ENCODE data around the gene SLC13A3.

The SLC13A3 gene

DNA sequence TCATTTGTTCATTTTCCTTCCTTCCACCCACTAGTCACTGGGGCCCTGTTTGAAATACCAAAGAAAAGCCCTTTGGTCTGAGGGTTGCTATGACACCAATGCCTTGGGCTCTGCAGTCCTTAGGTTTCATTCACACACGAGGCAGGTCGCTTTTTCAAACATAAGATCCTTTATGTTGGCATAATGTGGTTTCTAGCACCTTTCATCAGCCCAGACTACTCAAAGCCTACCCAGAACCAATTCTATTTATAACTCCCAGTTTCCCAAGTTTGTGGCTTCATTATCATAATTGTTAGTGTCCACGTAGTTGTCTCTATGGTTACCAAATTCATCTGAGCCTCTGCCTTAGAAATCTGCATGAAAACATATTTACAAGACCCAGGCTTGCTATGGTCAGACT lies 44.6 kb upstream of the SLC13A3 start:
- H3K4me3 ChIP-seq (replicated peaks; ENCODE audit: low read depth, low read length): no peak overlapping the region
- peak; percentile 43 for DNase-seq (ENCODE audit: low read depth)
- TF ChIP-seq, protein P1, sequence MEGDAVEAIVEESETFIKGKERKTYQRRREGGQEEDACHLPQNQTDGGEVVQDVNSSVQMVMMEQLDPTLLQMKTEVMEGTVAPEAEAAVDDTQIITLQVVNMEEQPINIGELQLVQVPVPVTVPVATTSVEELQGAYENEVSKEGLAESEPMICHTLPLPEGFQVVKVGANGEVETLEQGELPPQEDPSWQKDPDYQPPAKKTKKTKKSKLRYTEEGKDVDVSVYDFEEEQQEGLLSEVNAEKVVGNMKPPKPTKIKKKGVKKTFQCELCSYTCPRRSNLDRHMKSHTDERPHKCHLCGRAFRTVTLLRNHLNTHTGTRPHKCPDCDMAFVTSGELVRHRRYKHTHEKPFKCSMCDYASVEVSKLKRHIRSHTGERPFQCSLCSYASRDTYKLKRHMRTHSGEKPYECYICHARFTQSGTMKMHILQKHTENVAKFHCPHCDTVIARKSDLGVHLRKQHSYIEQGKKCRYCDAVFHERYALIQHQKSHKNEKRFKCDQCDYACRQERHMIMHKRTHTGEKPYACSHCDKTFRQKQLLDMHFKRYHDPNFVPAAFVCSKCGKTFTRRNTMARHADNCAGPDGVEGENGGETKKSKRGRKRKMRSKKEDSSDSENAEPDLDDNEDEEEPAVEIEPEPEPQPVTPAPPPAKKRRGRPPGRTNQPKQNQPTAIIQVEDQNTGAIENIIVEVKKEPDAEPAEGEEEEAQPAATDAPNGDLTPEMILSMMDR (IDR thresholded peaks at IDR 0.05; ENCODE audit: low read length, missing control alignments): no peak

DNA sequence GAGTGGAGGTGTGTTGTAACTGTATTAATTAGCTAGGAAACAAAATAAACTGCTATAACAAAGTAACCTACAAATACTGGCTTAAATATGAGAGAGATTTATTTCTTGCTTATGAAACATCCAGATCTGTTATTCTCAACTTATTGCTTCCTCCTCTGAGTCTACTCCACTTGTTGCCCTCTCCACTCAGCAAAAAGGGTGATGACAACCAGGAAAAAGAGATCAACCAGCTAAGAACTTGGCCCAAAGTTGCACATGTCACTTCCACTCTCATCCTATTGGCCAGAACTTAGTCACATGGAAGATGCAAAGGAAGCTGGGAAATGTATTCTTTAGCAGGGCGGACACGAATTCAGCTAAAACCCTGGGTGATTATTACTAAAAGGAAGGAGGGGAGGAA lies 43.2 kb upstream of the SLC13A3 start:
- peak; percentile 82 for DNase-seq (ENCODE audit: low read depth)
- H3K4me3 ChIP-seq (replicated peaks; ENCODE audit: low read depth, low read length): no peak overlapping the region
- TF ChIP-seq, protein P1 (IDR thresholded peaks at IDR 0.05; ENCODE audit: low read length, missing control alignments): no peak

DNA sequence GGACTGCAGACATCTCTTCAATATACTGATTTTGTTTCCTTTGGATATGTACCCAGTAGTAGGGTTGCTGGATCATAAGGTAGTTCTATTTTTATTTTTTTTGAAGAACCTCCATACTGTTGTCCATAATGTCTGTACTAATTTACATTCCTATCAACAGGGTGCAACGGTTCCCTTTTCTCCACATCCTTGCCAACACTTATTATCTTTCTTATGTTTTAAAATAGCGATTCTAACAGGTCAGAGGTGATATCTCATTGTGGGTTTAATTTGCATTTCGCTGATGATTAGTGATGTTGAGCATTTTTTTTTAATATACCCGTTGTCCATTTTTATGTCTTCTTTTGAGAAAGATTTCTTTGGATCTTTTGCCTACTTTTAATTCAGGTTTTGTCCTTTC lies 39.9 kb upstream of the SLC13A3 start:
- H3K4me3 ChIP-seq (replicated peaks; ENCODE audit: low read depth, low read length): no peak overlapping the region
- TF ChIP-seq, protein P1 (IDR thresholded peaks at IDR 0.05; ENCODE audit: low read length, missing control alignments): no peak
- no peak for DNase-seq (ENCODE audit: low read depth)

DNA sequence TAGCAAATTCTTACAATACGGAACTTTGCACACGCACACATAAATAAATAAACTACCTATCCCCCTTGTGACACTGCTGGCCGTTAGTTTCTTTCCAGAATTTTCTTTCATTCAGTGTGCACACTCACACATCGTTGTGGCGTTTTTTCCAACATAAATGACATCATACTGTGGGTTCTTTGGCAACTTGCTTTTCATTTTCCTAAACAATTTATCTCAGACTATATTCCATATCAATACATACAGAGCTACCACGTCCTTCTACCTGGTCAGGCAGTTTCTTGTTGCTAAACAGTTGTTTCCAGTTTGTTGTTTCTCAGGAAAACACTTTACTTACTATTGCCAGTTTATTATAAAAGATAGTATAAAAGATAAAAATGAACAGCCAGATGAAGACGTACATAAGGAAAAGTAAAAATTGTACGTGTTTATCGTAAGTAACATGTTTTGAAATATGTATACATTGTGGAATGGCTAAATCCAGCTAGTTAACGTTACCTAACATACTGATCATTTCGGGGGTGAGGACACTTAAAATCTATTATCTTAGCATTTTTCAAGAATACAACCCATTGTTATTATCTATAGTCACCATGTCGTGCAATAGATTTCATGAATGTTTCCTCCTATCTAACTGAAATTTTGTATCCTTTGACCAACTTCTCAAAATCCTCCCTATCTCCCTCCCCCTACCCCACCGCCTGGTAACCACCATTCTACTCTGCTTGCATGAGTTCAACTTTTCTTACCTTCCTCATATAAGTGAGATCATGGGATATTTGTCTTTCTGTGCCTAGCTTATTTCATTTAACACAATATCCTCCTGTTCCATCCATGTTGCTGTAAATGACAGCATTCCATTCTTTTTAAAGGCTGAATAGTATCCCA lies 39.2 kb upstream of the SLC13A3 start:
- peak overlapping the region; percentile 77 for H3K4me3 ChIP-seq (replicated peaks; ENCODE audit: low read depth, low read length)
- DNase-seq (ENCODE audit: low read depth): no peak

DNA sequence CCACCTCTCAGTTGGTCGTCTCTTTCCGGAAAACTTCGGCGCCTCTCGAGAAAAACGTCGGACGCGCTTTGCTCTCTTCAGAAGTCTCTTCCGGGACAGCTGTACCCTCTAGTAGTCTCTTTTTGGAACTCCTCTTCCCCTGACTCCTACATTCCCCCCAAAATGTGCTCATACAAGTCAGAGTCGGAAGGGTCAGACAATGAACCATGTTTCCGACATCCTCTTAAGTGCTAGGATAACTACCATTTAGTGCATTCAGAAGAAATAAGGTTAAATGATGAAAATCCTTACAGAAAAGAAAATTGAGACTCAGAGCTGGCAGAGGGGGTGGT lies 38.5 kb upstream of the SLC13A3 start:
- TF ChIP-seq, protein P1 (IDR thresholded peaks at IDR 0.05; ENCODE audit: low read length, missing control alignments): no peak
- peak overlapping the region; percentile 77 for H3K4me3 ChIP-seq (replicated peaks; ENCODE audit: low read depth, low read length)
- no peak for DNase-seq (ENCODE audit: low read depth)

More for the DNA sequence above, 39.2 kb upstream of the SLC13A3 start:
- TF ChIP-seq, protein P1 (IDR thresholded peaks at IDR 0.05; ENCODE audit: low read length, missing control alignments): no peak

DNA sequence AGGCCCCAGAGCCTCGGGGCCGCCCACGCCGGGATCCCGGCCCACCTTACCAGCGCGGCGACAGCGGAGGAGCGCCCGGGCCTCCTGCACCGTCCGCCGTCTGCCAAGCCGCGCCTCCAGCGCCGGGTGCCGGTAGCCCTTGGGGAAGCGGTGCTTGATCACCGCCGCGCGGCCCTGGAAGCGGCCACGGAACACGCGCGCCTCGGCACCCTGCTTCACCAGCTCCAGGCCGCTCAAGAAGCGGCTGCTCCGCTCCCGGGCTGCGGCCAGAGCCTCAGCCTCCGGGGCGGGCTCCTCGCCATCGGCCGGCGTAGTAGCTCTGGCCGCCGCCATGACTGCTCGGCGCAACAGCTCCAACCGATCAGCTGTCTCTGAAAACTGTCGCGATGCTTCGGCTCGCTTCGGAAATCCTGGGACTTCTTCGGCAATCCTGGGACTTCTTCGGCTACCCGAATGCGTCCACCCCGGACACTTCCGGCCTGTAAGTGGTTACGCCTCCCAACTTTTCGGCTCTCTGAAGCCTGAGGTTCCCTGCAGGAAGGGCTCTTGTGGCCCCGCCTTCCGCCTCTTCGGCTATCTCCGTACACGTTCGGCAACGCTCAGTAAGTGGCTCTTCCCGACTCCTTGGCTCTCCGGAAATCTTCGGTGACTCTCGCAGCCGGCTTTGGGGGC lies 38.0 kb upstream of the SLC13A3 start, which contains the start of gene TP53RK:
TP53RK (minus strand) TSS at position 363 of the 672 bp plus-strand sequence; CDS start at position 333, 30 bp downstream.
- TF ChIP-seq, protein P1 (IDR thresholded peaks at IDR 0.05; ENCODE audit: low read length, missing control alignments): no peak
- DNase-seq (ENCODE audit: low read depth): peak; percentile 100
- H3K4me3 ChIP-seq (replicated peaks; ENCODE audit: low read depth, low read length): peak within 1 kb of the TSS; percentile 77

Measured in fibroblast of pulmonary artery (primary cell).